Liver (tissue), 9 donors: Measurements from ENCODE around the gene RGS14. TPM values are rescaled to one million over a fixed set of nuclear protein-coding genes. Genes with fewer than 3 reads are reported as not detected.
"Not testable (repeated sequence)": the region's sequence is repeated elsewhere in the genome, so short reads cannot be mapped to it uniquely, and the experiment has no call there.

ENCODE experiments used
- DNase-seq: peaks from one replicate; pipeline ENCODE4 v3.0.0-alpha.2; 2017; ENCODE audit warnings: low spot score
- H3K27ac ChIP-seq, 2 donors: one replicate each; pipeline ENCODE4 v1.7.0; 2013; ENCODE audit warnings: inconsistent platforms in 2 of 2, low read length in 2 of 2, control low read depth in 1 of 2, low read depth in 1 of 2, mild to moderate bottlenecking in 1 of 2
- H3K27me3 ChIP-seq, 4 donors: one replicate each; pipeline versions ENCODE4 v1.6.1 to v1.7.0; 2013; ENCODE audit warnings: low read length in 3 of 4, inconsistent platforms in 1 of 4, mild to moderate bottlenecking in 1 of 4, moderate library complexity in 1 of 4; ENCODE audit not compliant: control insufficient read depth in 4 of 4, insufficient read depth in 4 of 4
- H3K36me3 ChIP-seq, 4 donors: one replicate each; pipeline versions ENCODE4 v1.6.1 to v1.7.0; 2013; ENCODE audit warnings: low read length in 3 of 4, mild to moderate bottlenecking in 3 of 4, low read depth in 1 of 4, moderate library complexity in 1 of 4; ENCODE audit not compliant: control insufficient read depth in 4 of 4, insufficient read depth in 3 of 4
- H3K4me1 ChIP-seq, 4 donors: one replicate each; pipeline versions ENCODE4 v1.6.1 to v1.7.0; 2013; ENCODE audit warnings: low read length in 3 of 4, mild to moderate bottlenecking in 3 of 4, moderate library complexity in 1 of 4; ENCODE audit not compliant: control insufficient read depth in 4 of 4, insufficient read depth in 4 of 4
- H3K4me3 ChIP-seq, 3 donors: one replicate each; pipeline versions ENCODE4 v1.6.1 to v1.7.0; 2013; ENCODE audit warnings: low read length in 3 of 3, control low read depth in 1 of 3, low read depth in 1 of 3, mild to moderate bottlenecking in 1 of 3
- H3K9ac ChIP-seq, 2 donors: one replicate each; pipeline ENCODE4 v1.7.0; 2013; ENCODE audit warnings: low read length in 2 of 2, mild to moderate bottlenecking in 2 of 2, moderate library complexity in 2 of 2, control low read depth in 1 of 2, low read depth in 1 of 2
- H3K9me3 ChIP-seq, 4 donors: one replicate each; pipeline versions ENCODE4 v1.6.1 to v1.7.0; 2013; ENCODE audit warnings: low read length in 3 of 4; ENCODE audit not compliant: control insufficient read depth in 4 of 4
- EGR1 ChIP-seq, 2 donors: IDR thresholded peaks; 2 replicates each; pipeline ENCODE4 v1.6.1; 2016 to 2018; ENCODE audit warnings: antibody characterized with exemption in 2 of 2, low read depth in 2 of 2
- FOXA1 ChIP-seq: IDR thresholded peaks from 2 replicates; pipeline ENCODE4 v1.6.1; 2016; ENCODE audit warnings: antibody characterized with exemption
- FOXA2 ChIP-seq: IDR thresholded peaks from 2 replicates; pipeline ENCODE4 v1.6.1; 2016; ENCODE audit warnings: antibody characterized with exemption
- GABPA ChIP-seq, 2 donors: IDR thresholded peaks in 1 of 2; conservative IDR thresholded peaks in 1 of 2; 2 replicates each; pipeline ENCODE4 v1.6.1; 2016; ENCODE audit warnings: antibody characterized with exemption in 2 of 2, mild to moderate bottlenecking in 1 of 2, moderate library complexity in 1 of 2
- HNF4A ChIP-seq, 2 donors: conservative IDR thresholded peaks; 2 replicates each; pipeline ENCODE4 v1.6.1; 2016; ENCODE audit warnings: antibody characterized with exemption in 2 of 2, mild to moderate bottlenecking in 2 of 2
- HNF4G ChIP-seq: IDR thresholded peaks from 2 replicates; pipeline ENCODE4 v1.6.1; 2016; ENCODE audit warnings: antibody characterized with exemption
- JUND ChIP-seq, 2 donors: IDR thresholded peaks; 2 replicates each; pipeline ENCODE4 v1.6.1; 2016; ENCODE audit warnings: antibody characterized with exemption in 2 of 2
- NR2F2 ChIP-seq: IDR thresholded peaks from 2 replicates; pipeline ENCODE4 v1.6.1; 2016; ENCODE audit warnings: antibody characterized with exemption
- RAD21 ChIP-seq, 2 donors: IDR thresholded peaks; 2 replicates each; pipeline ENCODE4 v1.6.1; 2016; ENCODE audit warnings: antibody characterized with exemption in 2 of 2, mild to moderate bottlenecking in 2 of 2
- RXRA ChIP-seq, 2 donors: IDR thresholded peaks; 2 replicates each; pipeline ENCODE4 v1.6.1; 2017 to 2018; ENCODE audit warnings: antibody characterized with exemption in 2 of 2, mild to moderate bottlenecking in 1 of 2
- SP1 ChIP-seq: IDR thresholded peaks from 2 replicates; pipeline ENCODE4 v1.6.1; 2018; ENCODE audit warnings: antibody characterized with exemption, mild to moderate bottlenecking
- TAF1 ChIP-seq: conservative IDR thresholded peaks from 2 replicates; pipeline ENCODE4 v1.6.1; 2016; ENCODE audit warnings: antibody characterized with exemption, mild to moderate bottlenecking
- YY1 ChIP-seq: IDR thresholded peaks from 2 replicates; pipeline ENCODE4 v1.6.1; 2016; ENCODE audit warnings: antibody characterized with exemption, mild to moderate bottlenecking
- WGBS: extraction: QIAGEN DNeasy Blood & Tissue Kit; methylation state at CpG from one replicate; pipeline ENCODE4 v1.1.7; 2013; 5-methylcytosine and 5-hydroxymethylcytosine counted together
- polyA plus RNA-seq, 2 donors: library from polyadenylated mRNA; stranded (reverse) in 1 of 2; unstranded in 1 of 2; fragments of 200-250 nt in 1 of 2; fragments of >200 nt in 1 of 2; fragmentation: Nextera tagmentation in 1 of 2; extraction: Ambion mirVana in 1 of 2; gene quantifications; one replicate each; pipeline versions ENCODE4 v1.2.1 to v1.2.3, GENCODE V29; 2013 to 2015
- total RNA-seq, 2 donors: library from RNA; depleted of rRNA; stranded (reverse); fragments of >200 nt; gene quantifications; one replicate each; pipeline ENCODE4 v1.2.3, GENCODE V29; 2014
- TF ChIP-seq, protein P1 (sequence below): fragments of 150-350 bp; IDR thresholded peaks from 2 replicates; pipeline ENCODE4 v1.5.1; 2017; ENCODE audit warnings: improper control_type of control experiment, low read depth, low read length; ENCODE audit not compliant: missing input control
- TF ChIP-seq, protein P2 (sequence below): IDR thresholded peaks from 2 replicates; pipeline ENCODE4 v1.6.1; 2016; ENCODE audit warnings: antibody characterized with exemption
- TF ChIP-seq, protein P3 (sequence below): IDR thresholded peaks from 2 replicates; pipeline ENCODE4 v1.6.1; 2016; ENCODE audit warnings: antibody characterized with exemption, mild to moderate bottlenecking
- TF ChIP-seq, protein P4 (sequence below): IDR thresholded peaks from 2 replicates; pipeline ENCODE4 v1.6.1; 2016; ENCODE audit warnings: antibody characterized with exemption
- TF ChIP-seq, protein P5 (sequence below): IDR thresholded peaks from 2 replicates; pipeline ENCODE4 v1.6.1; 2016; ENCODE audit warnings: antibody characterized with exemption
- donor health status: healthy.
- donor health status: healthy.
- donor health status: healthy.
- donor health status: healthy.
- donor health status: healthy.

RGS14 gene
- total and polyA plus RNA-seq, 4 donors: 10.2 to 53.8 (median 33.3) TPM

DNA sequence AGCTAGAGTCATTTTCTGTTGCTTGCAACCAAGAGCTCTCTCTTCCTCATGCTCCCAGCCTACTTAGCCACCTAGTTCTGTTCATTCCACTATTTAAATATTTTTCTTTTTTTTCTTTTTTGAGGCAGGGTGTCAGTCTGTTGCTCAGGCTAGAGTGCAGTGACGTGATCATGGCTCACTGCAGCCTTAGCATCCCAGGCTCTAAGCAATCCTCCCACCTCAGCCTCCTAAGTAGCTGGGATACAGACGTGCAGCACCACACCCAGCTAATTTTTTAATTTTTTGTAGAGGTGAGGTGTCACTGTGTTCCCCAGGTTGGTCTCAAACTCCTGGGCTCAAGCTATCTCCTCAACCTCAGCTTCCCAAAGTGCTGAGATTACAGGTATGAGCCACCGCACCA lies 56.8 kb downstream of the RGS14 start:
- TF ChIP-seq, protein P1, sequence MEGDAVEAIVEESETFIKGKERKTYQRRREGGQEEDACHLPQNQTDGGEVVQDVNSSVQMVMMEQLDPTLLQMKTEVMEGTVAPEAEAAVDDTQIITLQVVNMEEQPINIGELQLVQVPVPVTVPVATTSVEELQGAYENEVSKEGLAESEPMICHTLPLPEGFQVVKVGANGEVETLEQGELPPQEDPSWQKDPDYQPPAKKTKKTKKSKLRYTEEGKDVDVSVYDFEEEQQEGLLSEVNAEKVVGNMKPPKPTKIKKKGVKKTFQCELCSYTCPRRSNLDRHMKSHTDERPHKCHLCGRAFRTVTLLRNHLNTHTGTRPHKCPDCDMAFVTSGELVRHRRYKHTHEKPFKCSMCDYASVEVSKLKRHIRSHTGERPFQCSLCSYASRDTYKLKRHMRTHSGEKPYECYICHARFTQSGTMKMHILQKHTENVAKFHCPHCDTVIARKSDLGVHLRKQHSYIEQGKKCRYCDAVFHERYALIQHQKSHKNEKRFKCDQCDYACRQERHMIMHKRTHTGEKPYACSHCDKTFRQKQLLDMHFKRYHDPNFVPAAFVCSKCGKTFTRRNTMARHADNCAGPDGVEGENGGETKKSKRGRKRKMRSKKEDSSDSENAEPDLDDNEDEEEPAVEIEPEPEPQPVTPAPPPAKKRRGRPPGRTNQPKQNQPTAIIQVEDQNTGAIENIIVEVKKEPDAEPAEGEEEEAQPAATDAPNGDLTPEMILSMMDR: no peak
- no peak for TF ChIP-seq RAD21 (IDR thresholded peaks at IDR 0.05)
- WGBS: 92% methylated on average over 3 of the region's 3 CpGs
- H3K9me3 ChIP-seq: no peaks in the 10 kb centered on the region
- H3K4me3 ChIP-seq: no peak overlapping the region
- H3K4me1 ChIP-seq: peaks cover 0 to 19% (median 13%) of the 10 kb centered on the region in 4 donors
- H3K27ac ChIP-seq: no peak overlapping the region
- no peaks in the 10 kb centered on the region for H3K36me3 ChIP-seq
- H3K9ac ChIP-seq: no peak overlapping the region
- no peak for DNase-seq
- no peaks in the 10 kb centered on the region for H3K27me3 ChIP-seq

DNA sequence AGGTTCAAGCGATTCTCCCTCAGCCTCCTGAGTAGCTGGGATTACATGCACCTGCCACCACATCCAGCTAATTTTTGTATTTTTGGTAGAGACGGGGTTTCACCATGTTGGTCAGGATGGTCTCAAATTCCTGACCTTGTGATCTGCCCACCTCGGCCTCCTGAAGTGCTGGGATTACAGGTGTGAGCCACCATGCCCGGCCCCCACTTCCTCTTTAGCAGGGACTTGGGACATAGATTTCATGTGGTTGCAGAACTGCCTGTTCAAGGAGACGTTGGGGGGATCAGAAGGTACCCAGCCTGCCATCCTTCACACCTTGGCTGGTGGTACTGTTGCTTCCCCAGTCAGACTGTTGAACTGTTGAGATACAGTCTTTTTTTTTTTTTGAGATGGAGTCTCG lies 59.4 kb downstream of the RGS14 start:
- not testable (repeated sequence) for DNase-seq, H3K9ac ChIP-seq, H3K4me1 ChIP-seq, H3K27me3 ChIP-seq, H3K36me3 ChIP-seq, H3K9me3 ChIP-seq, H3K27ac ChIP-seq, H3K4me3 ChIP-seq
- WGBS: 90% methylated on average over 6 of the region's 6 CpGs

DNA sequence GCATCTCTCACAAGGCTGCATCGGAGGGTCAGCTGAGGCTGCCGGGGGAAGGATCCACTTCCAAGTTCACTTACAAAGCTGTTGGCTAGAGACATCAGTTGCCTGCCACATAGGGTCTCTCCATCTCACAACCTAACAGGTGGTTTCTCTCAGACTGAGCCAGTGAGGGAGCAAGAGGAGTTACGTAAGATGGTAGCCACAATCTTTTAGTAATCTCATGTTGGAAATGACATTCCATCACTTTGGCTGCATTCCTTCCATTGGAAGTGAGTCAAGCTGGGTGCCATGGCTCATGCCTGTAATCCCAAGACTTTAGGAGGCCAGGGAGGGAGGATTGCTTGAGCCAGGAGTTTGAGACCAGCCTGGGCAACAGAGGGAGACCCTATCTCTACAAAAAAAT lies 61.3 kb downstream of the RGS14 start:
- Histone ChIP-seq H3K27ac (no peak overlapping the region), H3K9ac (no peak overlapping the region), H3K36me3 (no peaks in the 10 kb centered on the region), H3K27me3 (no peaks in the 10 kb centered on the region), H3K9me3 (no peaks in the 10 kb centered on the region), H3K4me3 (no peak overlapping the region), H3K4me1 (no peaks in the 10 kb centered on the region)
- WGBS: 91% methylated on average over 3 of the region's 3 CpGs
- TF ChIP-seq FOXA1 (no peak), YY1 (no peak), RAD21 (IDR thresholded peaks at IDR 0.05) (no peak), NR2F2 (no peak), SP1 (no peak), RXRA (IDR thresholded peaks at IDR 0.05) (no peak), GABPA (IDR thresholded peaks at IDR 0.05 in 1 of 2, conservative IDR thresholded peaks at IDR 0.05 in 1 of 2) (no peak), TAF1 (no peak), FOXA2 (no peak), EGR1 (IDR thresholded peaks at IDR 0.05; ENCODE audit: low read depth in 2 of 2) (no peak), JUND (IDR thresholded peaks at IDR 0.05) (no peak), HNF4G (no peak), HNF4A (conservative IDR thresholded peaks at IDR 0.05) (no peak)
- TF ChIP-seq, protein P2, sequence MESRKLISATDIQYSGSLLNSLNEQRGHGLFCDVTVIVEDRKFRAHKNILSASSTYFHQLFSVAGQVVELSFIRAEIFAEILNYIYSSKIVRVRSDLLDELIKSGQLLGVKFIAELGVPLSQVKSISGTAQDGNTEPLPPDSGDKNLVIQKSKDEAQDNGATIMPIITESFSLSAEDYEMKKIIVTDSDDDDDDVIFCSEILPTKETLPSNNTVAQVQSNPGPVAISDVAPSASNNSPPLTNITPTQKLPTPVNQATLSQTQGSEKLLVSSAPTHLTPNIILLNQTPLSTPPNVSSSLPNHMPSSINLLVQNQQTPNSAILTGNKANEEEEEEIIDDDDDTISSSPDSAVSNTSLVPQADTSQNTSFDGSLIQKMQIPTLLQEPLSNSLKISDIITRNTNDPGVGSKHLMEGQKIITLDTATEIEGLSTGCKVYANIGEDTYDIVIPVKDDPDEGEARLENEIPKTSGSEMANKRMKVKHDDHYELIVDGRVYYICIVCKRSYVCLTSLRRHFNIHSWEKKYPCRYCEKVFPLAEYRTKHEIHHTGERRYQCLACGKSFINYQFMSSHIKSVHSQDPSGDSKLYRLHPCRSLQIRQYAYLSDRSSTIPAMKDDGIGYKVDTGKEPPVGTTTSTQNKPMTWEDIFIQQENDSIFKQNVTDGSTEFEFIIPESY: no peak
- TF ChIP-seq, protein P3, sequence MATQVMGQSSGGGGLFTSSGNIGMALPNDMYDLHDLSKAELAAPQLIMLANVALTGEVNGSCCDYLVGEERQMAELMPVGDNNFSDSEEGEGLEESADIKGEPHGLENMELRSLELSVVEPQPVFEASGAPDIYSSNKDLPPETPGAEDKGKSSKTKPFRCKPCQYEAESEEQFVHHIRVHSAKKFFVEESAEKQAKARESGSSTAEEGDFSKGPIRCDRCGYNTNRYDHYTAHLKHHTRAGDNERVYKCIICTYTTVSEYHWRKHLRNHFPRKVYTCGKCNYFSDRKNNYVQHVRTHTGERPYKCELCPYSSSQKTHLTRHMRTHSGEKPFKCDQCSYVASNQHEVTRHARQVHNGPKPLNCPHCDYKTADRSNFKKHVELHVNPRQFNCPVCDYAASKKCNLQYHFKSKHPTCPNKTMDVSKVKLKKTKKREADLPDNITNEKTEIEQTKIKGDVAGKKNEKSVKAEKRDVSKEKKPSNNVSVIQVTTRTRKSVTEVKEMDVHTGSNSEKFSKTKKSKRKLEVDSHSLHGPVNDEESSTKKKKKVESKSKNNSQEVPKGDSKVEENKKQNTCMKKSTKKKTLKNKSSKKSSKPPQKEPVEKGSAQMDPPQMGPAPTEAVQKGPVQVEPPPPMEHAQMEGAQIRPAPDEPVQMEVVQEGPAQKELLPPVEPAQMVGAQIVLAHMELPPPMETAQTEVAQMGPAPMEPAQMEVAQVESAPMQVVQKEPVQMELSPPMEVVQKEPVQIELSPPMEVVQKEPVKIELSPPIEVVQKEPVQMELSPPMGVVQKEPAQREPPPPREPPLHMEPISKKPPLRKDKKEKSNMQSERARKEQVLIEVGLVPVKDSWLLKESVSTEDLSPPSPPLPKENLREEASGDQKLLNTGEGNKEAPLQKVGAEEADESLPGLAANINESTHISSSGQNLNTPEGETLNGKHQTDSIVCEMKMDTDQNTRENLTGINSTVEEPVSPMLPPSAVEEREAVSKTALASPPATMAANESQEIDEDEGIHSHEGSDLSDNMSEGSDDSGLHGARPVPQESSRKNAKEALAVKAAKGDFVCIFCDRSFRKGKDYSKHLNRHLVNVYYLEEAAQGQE: no peak
- TF ChIP-seq, protein P4, sequence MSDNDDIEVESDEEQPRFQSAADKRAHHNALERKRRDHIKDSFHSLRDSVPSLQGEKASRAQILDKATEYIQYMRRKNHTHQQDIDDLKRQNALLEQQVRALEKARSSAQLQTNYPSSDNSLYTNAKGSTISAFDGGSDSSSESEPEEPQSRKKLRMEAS: no peak
- TF ChIP-seq, protein P1: no peak
- TF ChIP-seq, protein P5, sequence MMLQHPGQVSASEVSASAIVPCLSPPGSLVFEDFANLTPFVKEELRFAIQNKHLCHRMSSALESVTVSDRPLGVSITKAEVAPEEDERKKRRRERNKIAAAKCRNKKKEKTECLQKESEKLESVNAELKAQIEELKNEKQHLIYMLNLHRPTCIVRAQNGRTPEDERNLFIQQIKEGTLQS: no peak
- no peak for DNase-seq
